PC-3 (cell line): ENCODE data around the gene BCKDHB.

Experiments
- CTCF ChIP-seq: fragments of 300-600 bp; sonication (generic); conservative IDR thresholded peaks from 2 replicates; pipeline ENCODE4 v1.5.1; 2017; ENCODE audit warnings: antibody characterized with exemption, low read depth, mild to moderate bottlenecking, low read length
- EZH2 ChIP-seq: fragments of 300-600 bp; sonication (generic); IDR thresholded peaks from one replicate; pipeline ENCODE4 v1.6.1; 2017; ENCODE audit warnings: antibody characterized with exemption, mild to moderate bottlenecking, low read length; ENCODE audit not compliant: unreplicated experiment

GRCh38 chr6:80302716-80303115 is 196.2 kb downstream of the BCKDHB start:
- no peak for TF ChIP-seq EZH2
- TF ChIP-seq CTCF = no peak
